Central memory CD4-positive, alpha-beta T cell (primary cell): ENCODE results near the gene ETNK2.

Experiments
- DNase-seq: peaks from one replicate; pipeline ENCODE4 v3.0.0; 2022

ETNK2 gene

GRCh38 chr1:204176049-204176448 lies 24.2 kb upstream of the ETNK2 start:
- no peak for DNase-seq

- DNase-seq: no peak
These were observed 23.1 kb upstream of the ETNK2 start for GRCh38 chr1:204174958-204175357.

GRCh38 chr1:204172404-204173029 lies 20.7 kb upstream of the ETNK2 start:
- DNase-seq: no peak

GRCh38 chr1:204171751-204172178 lies 19.9 kb upstream of the ETNK2 start:
- DNase-seq: no peak

GRCh38 chr1:204170494-204171155 lies 18.8 kb upstream of the ETNK2 start:
- no peak for DNase-seq

DNA sequence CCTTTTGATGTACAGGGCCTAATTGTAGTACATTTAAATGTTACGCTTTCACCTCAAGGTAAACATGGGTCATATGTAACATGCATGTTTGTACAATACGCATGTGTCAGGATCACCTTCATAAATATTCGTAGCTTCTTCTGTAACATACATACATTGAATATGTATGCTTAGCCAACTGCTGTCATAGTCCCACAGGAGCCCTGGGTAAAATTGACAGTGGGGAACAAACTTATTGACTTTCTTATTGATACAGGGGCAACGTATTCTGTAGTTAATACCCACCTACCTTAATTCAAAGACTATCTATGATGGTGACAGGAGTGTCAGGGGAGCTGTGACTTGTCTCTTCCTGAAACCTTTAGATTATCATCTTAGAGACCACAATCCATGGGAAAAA lies 18.0 kb upstream of the ETNK2 start:
- DNase-seq: no peak

DNA sequence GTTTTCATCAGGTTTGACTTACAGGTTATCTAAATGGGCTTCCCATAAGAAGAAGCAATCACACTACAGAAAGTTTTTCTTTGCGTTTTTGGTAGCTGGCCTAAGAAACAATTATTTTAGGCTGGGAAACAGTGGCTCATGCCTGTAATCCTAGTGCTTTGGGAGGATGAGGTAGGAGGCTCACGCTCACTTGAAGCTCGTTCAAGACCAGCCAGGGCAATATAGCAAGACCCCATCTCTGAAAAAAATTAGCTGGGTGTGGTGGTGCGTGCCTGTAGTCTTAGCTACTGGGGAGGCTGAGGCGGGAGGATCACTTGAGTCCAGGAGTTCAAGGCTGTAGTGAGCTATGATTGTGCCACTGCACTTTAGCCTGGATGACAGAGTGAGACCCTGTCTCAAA lies 15.9 kb upstream of the ETNK2 start:
- no peak for DNase-seq

DNA sequence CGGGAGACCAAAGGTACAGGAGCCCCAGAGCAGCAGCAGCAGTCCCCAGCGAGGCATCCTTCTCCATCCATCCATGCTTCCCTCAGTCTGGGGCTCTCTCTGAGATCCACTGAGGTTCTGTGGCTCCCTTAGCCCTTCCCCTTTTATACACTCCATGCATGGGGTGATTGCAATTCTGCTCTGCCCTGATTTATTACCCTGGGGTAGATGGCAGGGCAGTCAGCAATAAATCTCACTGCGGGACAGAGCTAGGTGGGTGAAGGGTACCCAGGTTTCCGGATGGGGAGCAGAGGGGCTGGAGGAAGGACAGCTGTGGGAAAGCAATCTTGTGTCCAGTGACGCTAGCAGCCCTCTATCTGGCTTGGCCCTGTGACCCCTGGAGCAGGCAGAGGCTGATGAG lies 14.4 kb upstream of the ETNK2 start, which contains the start of gene REN:
Gene REN (minus strand): TSS at position 119 of the 400 bp plus-strand sequence. CDS start 44 bp downstream, at position 75.
- DNase-seq: no peak

GRCh38 chr1:204162494-204163074 lies 10.7 kb upstream of the ETNK2 start:
- DNase-seq: peak; percentile 64

DNA sequence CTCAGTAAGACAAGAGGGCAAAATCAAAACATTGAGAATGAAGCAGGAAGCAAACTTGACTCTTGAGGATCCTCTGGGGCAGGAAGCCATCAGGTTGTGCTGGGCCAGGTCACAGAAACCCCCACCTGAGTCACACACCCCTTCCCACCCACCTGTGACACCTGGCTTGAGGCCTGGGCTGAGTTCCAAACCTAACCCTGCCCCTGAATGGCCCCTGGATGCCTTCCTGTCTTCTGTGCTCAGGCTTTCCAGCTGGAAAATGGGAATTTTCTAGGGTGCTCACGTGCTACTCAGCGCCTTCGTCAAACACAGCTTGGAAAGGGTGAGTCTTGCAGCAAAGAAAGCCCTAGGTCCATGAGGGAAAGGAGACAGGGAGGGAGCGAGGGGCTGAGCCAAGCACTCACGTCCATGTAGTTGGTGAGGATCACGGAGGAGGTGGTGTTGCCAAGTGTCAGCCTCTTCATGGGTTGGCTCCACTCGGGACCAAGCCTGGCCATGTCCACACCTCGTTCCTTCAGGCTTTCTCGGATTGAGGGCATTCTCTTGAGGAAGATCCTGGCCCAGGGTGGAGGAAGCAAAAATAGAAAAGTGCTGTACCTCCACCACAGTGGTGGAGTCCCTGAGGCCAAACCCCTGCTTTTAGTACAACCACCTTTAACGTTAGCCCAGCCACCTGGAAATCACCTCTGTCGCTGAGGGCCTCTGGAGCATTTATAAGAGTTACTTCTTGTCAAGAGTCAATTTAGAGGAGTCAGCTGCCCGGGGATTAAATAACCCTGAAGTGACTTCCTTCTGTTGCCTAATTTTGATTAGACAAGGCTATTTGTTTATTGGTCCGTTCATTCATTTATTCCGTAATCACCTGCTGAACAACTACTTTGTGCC lies 10.0 kb upstream of the ETNK2 start:
- DNase-seq: no peak

DNA sequence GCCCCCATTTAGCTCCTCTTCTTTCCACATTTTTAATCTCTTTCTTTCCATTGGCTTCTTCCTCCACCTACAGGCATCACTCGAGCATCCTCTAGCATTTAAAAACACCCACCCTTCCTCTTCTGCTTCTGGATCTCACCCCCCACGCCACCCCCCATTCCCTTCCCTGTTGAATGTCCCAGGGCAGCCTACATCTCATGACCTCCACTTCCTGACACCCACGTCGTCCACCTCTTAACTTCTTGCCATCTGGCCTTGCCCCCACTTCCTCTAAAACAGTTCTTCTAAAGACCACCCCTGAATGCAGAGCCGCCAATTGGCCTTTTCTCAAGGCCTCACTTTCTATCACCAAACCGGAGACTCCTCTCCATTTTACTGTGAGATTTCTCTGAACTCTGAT lies 6.1 kb upstream of the ETNK2 start:
- DNase-seq: no peak

DNA sequence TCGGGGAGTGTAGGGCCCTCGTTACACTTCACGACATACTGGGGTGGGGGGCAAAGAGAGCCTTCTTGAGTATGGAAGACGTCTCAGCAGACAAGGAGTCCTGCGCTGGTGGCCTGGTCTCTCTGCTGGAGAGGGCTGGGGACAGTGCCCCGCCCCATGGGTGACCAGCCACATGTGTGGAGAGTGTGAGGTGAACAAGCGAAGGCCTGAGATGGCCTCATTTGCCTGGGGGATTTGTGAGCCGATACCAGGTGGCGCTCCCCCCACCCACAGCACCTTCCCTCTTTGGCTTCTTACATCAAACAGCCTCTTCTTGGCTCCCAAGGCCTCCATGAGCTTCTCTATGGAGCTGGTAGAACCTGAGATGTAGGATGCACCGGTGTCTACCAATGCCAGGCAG lies 4.0 kb upstream of the ETNK2 start:
- no peak for DNase-seq

DNA sequence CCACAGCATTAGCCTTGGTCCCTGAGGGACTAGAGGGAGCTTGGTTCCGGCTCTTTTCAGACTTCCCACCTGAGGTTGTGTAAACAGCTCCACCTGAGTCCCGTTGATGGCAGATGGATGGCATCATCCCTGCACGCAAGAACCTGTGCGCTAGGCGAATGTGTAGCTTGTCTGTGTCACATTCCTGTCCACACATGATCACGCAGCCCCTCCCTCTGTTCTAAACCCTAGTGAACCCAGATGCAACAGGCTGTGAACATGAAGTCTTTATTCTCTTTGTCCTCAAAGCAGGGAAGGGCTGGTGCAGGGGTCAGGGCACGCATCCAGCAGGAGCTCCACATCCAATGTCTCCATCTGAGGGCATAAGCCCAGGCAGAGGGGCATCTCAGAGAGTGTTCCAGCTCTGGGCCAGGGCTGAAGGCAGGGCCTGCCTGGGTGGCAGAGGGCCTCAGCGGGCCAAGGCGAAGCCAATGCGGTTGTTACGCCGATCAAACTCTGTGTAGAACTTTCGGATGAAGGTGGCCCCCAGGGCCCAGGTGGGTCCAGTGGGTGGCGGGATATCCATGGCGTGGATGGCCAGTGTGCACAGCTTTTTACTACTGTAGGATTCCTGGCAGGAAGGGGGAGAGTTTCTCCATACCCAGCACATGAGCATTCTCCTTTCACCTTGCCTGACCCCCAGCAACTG lies 2.9 kb upstream of the ETNK2 start:
- no peak for DNase-seq

GRCh38 chr1:204153667-204154066 lies 1.8 kb upstream of the ETNK2 start:
- no peak for DNase-seq

DNA sequence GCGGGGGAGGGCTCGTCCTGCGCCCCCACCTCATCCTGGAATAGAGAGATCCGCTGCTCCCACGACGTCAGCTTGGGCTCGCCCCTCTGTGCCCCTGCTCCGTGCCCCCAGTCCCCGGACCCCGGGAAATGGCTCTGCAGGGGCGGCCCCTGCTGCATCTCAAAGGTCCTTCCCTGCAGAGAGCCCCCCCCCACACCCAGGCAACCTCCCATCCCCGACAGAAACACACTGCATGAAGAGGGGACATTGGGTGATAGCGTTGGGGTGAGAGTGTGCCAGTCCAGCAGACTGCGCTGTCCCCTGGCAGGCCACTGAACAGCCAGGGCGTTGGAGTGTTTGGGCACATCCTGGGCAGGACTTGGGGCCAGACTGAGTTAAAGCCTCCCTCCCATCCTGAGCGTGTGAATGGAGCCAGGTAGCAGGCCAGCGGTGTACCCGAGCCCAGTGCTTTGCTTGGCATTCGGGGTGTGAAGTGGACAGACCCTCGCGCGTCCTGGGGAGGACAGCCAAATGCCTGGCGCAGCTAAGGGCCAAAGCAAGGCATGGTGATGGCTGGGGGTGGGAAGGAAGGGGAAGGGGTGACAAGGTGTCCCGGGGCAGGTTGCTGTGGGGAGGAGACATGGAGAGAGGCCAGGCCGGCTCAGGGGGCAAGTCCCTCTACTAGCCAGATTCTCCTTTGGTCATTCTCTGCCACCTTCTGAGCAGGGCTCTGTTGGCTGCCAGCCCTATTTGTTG lies 633 bp upstream of the ETNK2 start:
- DNase-seq: no peak

DNA sequence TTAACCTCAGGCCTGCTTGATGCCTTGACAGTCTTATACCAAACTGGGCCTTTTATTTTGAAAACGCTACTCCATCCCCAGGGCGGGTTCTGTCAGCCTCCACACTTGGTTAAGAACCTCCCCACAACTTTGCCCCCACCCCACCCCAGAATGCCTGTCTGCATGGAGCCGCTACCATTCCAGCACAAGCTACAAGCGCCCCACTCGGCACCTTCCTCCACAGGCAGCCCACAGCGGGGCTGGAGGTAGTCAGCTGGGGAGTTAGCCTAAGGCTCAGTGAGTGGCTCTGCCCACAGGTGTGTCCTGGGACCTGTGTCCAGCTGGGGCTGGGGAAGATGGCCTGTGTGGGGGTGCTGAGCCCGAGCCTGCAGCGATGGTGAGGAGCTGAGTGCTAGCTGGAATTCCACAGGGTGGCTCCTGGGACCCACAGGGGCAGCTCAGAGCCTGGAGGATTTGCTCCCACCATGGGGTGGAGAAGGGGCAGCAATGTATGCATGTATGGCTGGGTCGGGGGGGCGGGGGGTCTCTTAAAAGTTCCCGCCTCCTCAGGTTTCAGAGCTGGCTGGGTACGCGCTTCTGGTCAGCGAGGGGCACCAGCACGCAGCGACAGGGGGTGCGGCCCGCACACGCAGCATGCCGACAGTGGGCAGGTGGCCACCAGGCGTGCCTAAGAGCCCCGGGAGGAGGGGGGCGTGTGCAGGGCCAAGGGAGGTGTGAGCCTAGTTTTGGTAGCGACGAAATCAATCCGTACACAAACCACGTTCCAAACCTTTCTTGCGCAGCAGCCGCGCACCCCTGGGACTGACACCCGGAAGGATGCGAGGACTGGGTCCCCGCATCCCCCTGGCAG lies 917 bp downstream of the ETNK2 start:
- no peak for DNase-seq

- no peak for DNase-seq
These were observed 1.9 kb downstream of the ETNK2 start for GRCh38 chr1:204149635-204150565.

- no peak for DNase-seq
These were observed 2.7 kb downstream of the ETNK2 start for GRCh38 chr1:204149107-204149506.
